Activated T-cell treated with anti-CD3 and anti-CD28 coated beads for 4 hours (primary cell): ENCODE measurements around the gene DEPP1.

Source experiments
- DNase-seq: peaks from one replicate; pipeline ENCODE4 v3.0.0-alpha.2; 2020

The DEPP1 gene

DNA sequence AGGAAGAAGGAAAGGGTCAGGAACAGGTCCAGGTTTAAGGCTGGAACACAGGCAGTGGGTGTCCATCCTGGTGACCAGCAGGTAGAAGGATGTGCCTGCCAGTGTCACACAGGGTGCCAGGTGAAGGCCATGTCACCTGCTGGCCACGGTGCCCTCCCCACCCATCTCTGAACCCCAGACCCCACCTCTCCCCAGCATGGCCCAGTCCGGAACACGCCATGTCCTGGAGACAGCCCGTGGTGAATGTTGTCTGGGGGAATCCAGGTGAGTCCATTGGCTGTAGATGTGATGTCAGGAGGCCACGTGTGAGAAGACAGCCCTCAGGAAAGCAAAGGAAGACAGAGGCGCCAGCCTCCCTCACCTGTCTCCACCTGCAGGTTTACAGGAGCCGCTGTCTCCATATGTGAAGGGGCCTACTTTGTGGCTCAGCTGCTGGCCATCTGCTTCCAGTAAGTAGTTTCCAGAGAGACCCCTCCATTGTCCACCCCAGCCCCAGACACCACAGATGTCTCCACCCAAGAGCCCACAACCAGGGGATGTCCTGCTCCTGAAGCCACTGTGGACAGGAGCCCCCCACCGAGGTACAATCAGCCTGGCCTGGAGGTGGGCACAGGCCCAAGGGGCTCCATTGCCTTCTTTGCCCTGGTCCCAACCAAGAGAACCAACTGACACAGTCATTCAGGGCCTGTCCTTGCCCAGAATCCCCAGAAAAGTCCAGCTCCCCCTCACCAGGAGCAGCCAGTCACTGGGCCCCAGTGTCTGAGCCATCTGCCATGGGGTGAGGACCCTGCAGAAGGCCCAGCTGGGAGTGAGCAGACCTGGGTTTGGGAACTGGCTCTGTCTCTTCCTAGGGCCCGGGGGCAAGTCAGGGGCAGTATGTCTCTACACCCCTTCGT is 46.7 kb downstream of the DEPP1 start:
- no peak for DNase-seq

DNA sequence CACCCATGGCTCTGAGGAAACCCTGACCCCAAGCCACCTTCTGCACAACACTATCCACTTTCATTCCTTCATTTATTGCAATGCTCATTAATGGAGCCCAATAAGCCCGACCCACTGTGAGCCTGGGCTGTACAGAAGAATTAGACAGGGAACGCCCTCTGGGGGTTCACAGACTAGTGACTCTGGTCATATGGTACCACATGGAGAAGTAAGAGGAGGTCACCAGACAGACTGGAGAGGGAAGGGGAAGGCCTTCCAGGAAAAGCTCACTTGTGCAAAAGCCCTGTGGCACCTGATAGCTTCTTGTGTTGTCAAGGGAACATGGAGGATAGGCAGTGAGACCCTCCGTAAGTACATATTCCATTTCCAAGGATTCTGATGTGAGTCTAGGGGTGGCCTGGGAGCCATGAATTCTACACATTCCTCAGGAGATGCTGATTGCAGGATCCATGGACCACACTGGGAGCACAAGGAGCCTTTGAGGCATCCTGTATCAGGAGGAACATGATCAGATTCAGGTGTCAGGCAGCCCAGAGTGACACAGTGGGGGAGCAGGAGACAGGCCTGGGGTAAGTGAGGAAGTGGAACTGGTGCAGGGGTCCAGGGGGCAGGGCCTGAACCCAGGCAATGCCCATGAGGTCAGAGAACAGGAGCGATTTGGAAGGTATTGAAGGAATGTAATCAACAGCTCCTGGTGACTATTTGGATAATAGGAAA is 47.5 kb downstream of the DEPP1 start:
- no peak for DNase-seq

DNA sequence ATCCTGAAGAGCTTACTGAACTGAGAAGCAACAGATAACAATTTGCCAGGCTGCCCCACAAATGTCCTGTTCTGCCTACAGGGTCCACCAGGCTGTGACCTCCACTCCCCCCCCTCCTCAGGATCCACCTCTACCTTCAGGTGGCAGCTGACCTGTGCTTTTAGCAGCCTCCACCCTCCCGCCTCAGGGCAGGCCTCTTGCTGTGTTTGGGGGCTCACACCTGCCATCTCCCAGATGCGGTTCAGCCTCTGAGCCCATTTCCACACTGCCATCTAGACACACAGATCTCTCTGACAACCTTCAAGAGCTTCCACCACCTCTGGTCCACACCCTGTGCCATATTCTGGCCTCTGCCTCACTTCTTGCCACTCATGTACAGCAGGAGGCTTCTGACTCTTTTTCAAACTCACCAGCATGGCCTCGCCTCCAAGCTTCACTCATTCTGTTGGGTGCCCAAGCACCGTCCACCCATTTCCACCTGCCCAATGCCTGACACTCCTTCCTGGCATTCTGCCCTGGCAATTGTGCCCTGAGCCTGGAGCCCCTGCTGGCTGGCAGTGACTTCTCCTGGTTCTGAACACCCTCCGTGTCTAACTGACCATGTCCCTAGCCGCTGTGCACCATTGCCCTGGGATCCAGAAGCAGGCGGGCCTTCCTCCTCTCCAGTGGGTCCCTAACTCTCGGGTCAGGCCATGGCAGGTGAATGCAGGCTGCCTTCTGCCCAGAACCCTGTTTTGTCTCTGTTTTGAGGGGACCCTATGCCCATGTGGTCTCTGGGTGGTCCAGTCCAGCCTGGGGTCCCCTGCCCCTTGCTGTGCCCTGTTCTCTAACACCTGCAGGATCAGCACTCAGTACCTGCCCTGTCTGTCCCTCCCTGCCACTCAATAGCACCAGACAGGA is 49.0 kb downstream of the DEPP1 start:
- DNase-seq = no peak

DNA sequence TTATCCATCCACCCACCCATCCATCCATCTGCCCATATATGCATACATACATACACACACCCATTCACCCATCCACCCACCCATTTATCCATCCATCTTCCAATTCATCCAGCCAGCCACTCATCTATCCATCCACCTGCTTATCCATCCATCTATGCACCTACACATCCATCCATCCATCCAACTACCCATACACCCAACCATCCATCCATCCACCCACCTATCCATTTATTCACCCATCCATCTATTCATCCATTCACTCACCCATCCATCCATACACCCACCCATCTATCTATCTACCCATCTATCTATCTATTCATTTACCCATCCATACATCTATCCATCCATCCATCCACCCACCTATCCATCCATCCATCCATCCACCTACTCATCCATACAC is 50.1 kb downstream of the DEPP1 start:
- no peak for DNase-seq

DNA sequence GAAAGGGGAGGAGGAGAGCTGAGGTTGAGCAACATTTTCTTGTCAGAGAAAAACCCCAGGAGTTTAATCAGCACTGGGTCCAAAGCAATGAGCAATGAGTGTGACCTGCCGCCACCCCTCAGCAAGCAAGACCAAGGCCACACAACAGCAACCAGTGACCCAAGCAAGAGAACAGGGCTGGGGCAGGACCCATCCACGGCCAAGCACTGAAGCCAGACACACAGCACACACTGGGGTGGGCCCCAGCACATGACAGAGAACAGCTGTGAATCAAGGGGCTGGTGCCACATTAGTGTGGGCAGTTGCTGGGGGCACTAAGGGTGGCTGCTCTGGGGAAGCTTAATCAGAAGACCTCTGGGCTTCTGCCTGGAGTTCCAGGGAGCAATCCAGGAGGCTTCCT is 51.3 kb downstream of the DEPP1 start:
- DNase-seq = no peak

DNA sequence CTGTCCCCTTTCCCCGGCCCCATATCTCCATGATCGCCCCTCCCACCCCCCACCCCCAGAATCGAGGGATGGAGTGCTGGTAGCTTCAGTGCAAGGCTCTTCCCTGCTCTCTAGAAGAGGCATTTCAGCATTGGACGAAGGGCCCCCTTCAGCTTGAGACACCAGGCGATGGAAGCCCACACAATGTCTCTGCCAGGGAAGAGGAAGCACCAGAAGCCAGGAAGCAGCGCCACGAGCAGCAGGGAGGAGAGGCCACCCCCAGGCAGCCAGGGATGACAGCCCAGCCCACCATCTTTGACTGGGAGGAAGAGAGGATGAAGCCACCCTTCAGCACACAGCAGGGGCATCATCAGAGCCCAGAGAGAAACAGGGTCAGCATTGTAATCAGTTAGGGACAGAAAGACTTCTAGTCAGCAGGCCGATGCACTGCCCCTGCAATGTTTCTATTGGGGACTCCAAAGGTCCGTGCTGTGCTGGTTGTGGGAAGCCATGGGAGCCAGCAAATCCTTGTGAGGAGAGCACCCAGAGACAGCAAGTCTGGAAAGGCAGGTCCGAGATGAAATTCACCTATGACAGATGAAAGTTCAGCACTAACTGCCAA is 51.8 kb downstream of the DEPP1 start:
- no peak for DNase-seq
